Upper lobe of left lung (tissue), 4 donors: ENCODE measurements around the gene CENPO.

Experiments
- POLR2A ChIP-seq, 4 donors: fragments of 450-650 bp; IDR thresholded peaks; one replicate each; pipeline ENCODE4 v1.5.1; 2016 to 2017; ENCODE audit warnings: antibody characterized with exemption in 4 of 4, mild to moderate bottlenecking in 2 of 4
- POLR2AphosphoS5 ChIP-seq, 2 donors: sonication (generic); formaldehyde crosslinking; IDR thresholded peaks; one replicate each; pipeline ENCODE4 v1.5.1; 2017; ENCODE audit warnings: antibody characterized with exemption in 2 of 2
- TF ChIP-seq, protein P1 (sequence below), 6 experiments: fragments of 450-650 bp in 4 of 6; fragments of 200-600 bp in 2 of 6; sonication (generic) in 2 of 6; IDR thresholded peaks; one replicate each; pipeline ENCODE4 v1.5.1; 2016 to 2019; ENCODE audit warnings: antibody characterized with exemption in 6 of 6

DNA sequence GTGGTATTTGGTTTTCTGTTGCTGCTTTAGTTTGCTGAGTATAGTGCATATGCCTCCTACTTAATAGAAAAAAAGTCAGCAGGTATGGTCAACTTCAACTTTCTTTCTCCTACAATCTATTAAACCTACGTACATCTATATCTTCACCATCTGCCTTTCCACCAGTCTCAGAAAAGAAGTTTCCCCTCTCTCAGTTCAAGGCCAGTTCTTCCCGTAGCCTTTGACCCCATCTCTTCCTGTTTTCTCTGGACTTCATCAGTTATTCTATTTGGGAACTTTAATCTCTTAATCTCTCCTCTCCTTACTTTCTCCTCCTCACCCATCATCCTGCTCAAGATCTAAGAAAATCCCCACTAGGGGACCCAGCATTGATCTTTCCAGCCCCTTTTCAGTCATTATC, 5.7 kb upstream of the CENPO start:
- TF ChIP-seq POLR2AphosphoS5 (IDR thresholded peaks at IDR 0.05) (no peak), POLR2A (IDR thresholded peaks at IDR 0.05) (no peak)
- TF ChIP-seq, protein P1, sequence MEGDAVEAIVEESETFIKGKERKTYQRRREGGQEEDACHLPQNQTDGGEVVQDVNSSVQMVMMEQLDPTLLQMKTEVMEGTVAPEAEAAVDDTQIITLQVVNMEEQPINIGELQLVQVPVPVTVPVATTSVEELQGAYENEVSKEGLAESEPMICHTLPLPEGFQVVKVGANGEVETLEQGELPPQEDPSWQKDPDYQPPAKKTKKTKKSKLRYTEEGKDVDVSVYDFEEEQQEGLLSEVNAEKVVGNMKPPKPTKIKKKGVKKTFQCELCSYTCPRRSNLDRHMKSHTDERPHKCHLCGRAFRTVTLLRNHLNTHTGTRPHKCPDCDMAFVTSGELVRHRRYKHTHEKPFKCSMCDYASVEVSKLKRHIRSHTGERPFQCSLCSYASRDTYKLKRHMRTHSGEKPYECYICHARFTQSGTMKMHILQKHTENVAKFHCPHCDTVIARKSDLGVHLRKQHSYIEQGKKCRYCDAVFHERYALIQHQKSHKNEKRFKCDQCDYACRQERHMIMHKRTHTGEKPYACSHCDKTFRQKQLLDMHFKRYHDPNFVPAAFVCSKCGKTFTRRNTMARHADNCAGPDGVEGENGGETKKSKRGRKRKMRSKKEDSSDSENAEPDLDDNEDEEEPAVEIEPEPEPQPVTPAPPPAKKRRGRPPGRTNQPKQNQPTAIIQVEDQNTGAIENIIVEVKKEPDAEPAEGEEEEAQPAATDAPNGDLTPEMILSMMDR (IDR thresholded peaks at IDR 0.05): no peak
